Osteocyte (in vitro differentiated cells): ENCODE results near the gene MCF2L2. TPM values are rescaled to one million over a fixed set of nuclear protein-coding genes. Genes with fewer than 3 reads are reported as not detected.

ENCODE experiments used
- DNase-seq: peaks from one replicate; pipeline ENCODE4 v3.0.0; 2021; ENCODE audit warnings: mixed read lengths; ENCODE audit not compliant: unreplicated experiment; ENCODE audit errors: extremely low spot score
- H3K27ac Mint-ChIP-seq: one replicate; pipeline ENCODE4 v1.8.0; 2021; ENCODE audit warnings: mild to moderate bottlenecking, mixed read lengths; ENCODE audit not compliant: unreplicated experiment
- H3K27me3 Mint-ChIP-seq: one replicate; pipeline ENCODE4 v1.8.0; 2021; ENCODE audit warnings: mixed read lengths; ENCODE audit not compliant: unreplicated experiment
- H3K36me3 Mint-ChIP-seq: one replicate; pipeline ENCODE4 v1.8.0; 2021; ENCODE audit warnings: mixed read lengths; ENCODE audit not compliant: unreplicated experiment
- H3K4me1 Mint-ChIP-seq: one replicate; pipeline ENCODE4 v1.8.0; 2021; ENCODE audit warnings: mixed read lengths; ENCODE audit not compliant: unreplicated experiment
- H3K4me3 Mint-ChIP-seq: one replicate; pipeline ENCODE4 v1.8.0; 2021; ENCODE audit warnings: mild to moderate bottlenecking, moderate library complexity, mixed read lengths; ENCODE audit not compliant: unreplicated experiment
- H3K9me3 Mint-ChIP-seq: one replicate; pipeline ENCODE4 v1.8.0; 2021; ENCODE audit warnings: mixed read lengths; ENCODE audit not compliant: unreplicated experiment
- total RNA-seq: library from RNA; stranded (reverse); gene quantifications from 2 replicates; pipeline ENCODE4 v1.2.1, GENCODE V29; 2021
- TF ChIP-seq, protein P1 (sequence below): fragments of 200-600 bp; sonication (generic); IDR thresholded peaks from 2 replicates; pipeline ENCODE4 v1.5.0; 2021; ENCODE audit warnings: antibody characterized with exemption, mild to moderate bottlenecking, moderate library complexity

The MCF2L2 gene
- total RNA-seq, 1 donor from 2014 or later, result 1.7 TPM

DNA sequence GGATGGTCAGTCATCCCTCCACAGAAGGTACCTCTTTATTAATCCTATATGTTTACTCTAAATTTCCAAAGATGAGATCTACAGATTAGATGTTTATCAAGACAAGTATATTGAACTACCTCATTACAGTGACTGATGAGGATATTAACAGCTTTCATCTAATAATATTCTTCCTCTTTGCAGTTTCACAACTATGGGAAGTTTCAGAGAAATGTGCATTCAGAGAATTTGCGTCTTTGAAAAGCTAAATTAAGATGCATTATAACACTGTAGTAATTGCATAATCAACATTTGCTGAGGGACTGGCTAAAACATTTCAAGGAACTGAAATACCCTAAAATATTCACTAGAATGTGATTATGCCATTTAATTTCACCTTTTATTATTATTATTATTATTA, 46.7 kb downstream of the MCF2L2 start:
- no peaks in the 10 kb centered on the region for H3K27me3 Mint-ChIP-seq
- no peak overlapping the region for H3K27ac Mint-ChIP-seq
- TF ChIP-seq, protein P1, sequence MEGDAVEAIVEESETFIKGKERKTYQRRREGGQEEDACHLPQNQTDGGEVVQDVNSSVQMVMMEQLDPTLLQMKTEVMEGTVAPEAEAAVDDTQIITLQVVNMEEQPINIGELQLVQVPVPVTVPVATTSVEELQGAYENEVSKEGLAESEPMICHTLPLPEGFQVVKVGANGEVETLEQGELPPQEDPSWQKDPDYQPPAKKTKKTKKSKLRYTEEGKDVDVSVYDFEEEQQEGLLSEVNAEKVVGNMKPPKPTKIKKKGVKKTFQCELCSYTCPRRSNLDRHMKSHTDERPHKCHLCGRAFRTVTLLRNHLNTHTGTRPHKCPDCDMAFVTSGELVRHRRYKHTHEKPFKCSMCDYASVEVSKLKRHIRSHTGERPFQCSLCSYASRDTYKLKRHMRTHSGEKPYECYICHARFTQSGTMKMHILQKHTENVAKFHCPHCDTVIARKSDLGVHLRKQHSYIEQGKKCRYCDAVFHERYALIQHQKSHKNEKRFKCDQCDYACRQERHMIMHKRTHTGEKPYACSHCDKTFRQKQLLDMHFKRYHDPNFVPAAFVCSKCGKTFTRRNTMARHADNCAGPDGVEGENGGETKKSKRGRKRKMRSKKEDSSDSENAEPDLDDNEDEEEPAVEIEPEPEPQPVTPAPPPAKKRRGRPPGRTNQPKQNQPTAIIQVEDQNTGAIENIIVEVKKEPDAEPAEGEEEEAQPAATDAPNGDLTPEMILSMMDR, result no peak
- no peak for DNase-seq
- peaks cover 14% of the 10 kb centered on the region for H3K4me1 Mint-ChIP-seq
- H3K36me3 Mint-ChIP-seq, result no peaks in the 10 kb centered on the region
- no peak overlapping the region for H3K4me3 Mint-ChIP-seq
- no peaks in the 10 kb centered on the region for H3K9me3 Mint-ChIP-seq

DNA sequence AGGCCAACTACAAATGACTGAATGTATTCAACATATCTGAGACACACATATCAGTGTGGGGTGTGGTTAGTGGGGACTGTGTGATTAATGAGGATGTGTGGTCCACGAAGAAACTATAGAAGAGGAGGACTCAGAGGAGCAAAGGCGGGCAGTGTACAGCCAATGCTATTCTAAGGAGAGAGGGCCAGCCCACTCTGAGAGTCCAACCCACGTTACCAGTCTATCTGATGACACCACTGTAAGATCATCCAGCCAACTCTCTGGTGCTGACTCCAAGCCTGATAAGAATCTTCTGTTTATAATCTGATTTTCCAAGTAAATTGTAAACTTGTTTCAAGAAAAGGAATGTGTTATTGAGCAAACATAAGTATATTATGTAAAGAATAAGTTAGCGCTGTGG, 47.2 kb downstream of the MCF2L2 start:
- DNase-seq, result no peak
- no peak overlapping the region for H3K27ac Mint-ChIP-seq

DNA sequence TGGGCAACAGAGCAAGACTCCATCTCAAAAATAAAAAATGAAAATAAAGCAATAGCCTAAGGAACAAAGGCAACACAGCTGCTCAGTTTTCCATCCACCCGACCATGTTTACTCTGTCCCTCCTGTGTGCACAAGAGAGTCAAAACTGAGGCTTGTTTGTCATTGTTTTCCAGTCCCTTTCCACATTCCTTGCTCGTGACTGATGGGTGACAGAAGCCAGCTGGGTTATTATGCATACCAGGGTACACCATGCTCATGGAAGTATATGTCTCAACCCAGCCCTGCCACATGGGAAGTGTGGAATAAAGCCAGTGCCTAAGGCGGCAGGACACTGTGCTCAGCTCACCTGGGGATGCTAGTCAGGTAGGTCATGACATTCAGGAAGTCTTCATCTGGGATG, 49.5 kb downstream of the MCF2L2 start:
- H3K36me3 Mint-ChIP-seq, result no peaks in the 10 kb centered on the region
- no peak overlapping the region for H3K27ac Mint-ChIP-seq
- DNase-seq, result no peak
- no peaks in the 10 kb centered on the region for H3K27me3 Mint-ChIP-seq
- H3K9me3 Mint-ChIP-seq, result no peaks in the 10 kb centered on the region
- TF ChIP-seq, protein P1, result no peak
- no peak overlapping the region for H3K4me3 Mint-ChIP-seq
- H3K4me1 Mint-ChIP-seq, result peaks cover 33% of the 10 kb centered on the region

More for the DNA sequence above, 47.2 kb downstream of the MCF2L2 start:
- TF ChIP-seq, protein P1, result no peak
- Mint-ChIP-seq H3K9me3 (no peaks in the 10 kb centered on the region), H3K4me1 (peaks cover 17% of the 10 kb centered on the region), H3K27me3 (no peaks in the 10 kb centered on the region), H3K4me3 (no peak overlapping the region), H3K36me3 (no peaks in the 10 kb centered on the region)

DNA sequence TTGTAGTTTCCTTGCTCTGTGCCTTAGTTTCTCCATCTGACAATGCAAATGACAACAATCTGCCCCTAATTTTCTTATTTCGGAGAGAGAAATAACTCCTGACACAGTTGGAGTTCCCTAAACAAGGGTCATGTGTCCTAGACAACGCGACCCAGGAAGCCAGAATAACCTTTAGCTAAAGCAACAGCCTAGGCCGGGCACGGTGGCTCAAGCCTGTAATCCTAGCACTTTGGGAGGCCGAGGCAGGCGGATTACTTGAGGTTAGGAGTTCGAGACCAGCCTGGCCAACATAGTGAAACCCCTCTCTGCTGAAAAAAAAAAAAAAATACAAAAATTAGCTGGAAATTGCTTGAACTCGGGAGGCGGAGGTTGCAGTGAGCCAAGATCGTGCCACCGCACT, 49.9 kb downstream of the MCF2L2 start:
- Mint-ChIP-seq H3K9me3 (no peaks in the 10 kb centered on the region), H3K27me3 (no peaks in the 10 kb centered on the region), H3K4me1 (peaks cover 35% of the 10 kb centered on the region), H3K36me3 (no peaks in the 10 kb centered on the region), H3K4me3 (no peak overlapping the region), H3K27ac (no peak overlapping the region)
- TF ChIP-seq, protein P1, result no peak
- no peak for DNase-seq

DNA sequence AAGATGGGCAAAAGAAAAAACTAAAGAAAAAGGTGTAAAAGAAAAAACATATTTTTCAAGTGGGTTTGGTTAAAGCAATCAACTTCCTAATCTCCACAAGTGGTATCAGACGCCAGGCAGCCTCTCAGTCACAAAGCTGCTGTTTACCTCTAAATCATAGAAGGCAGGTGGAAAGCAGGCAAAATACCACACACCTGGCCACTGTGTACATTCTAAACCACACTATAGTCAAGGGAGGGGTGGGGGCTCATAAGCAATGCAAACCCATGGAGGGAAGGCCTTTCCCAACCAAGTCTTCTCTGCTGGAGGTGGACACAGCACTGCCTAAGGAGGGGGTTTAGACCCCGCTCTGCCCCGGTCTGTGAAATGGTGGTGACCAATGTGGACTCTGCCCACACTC, 50.4 kb downstream of the MCF2L2 start:
- TF ChIP-seq, protein P1, result no peak
- Mint-ChIP-seq H3K36me3 (no peaks in the 10 kb centered on the region), H3K4me1 (peaks cover 35% of the 10 kb centered on the region), H3K4me3 (no peak overlapping the region), H3K27me3 (no peaks in the 10 kb centered on the region), H3K27ac (no peak overlapping the region), H3K9me3 (no peaks in the 10 kb centered on the region)
- DNase-seq, result no peak
